IMR-90 (cell line): ENCODE measurements around the gene TEDDM1. TPM values are rescaled to one million over a fixed set of nuclear protein-coding genes. Genes with fewer than 3 reads are reported as not detected.

Source experiments
- ATAC-seq: fragments of 200-7000 bp; cut with Tn5 transposase; 2 replicates; pipeline ENCODE4 v1.9.1; 2020; ENCODE audit warnings: low read depth, mild to moderate bottlenecking, moderate library complexity
- BruUV-seq: library from RNA; stranded (reverse); fragments of 400-500 nt; replicated peaks from 2 replicates; lab custom pipeline; 2021; lab: Mats Ljungman, UMichigan
- CTCF ChIA-PET: fragments of 300-600 bp; formaldehyde crosslinking; extraction: SDS; loops from one replicate; lab custom pipeline; 2021; ENCODE audit warnings: antibody characterized with exemption; lab: Yijun Ruan, JAX
- POLR2A ChIA-PET: fragments of 300-600 bp; sonication (Branson Sonifier 250); formaldehyde crosslinking; loops from one replicate; lab custom pipeline; 2022; ENCODE audit warnings: antibody characterized with exemption; ENCODE audit not compliant: unreplicated experiment; lab: Charles Lee
- DNase-seq: peaks from one replicate; pipeline ENCODE4 v3.0.0; 2013
- H2AFZ ChIP-seq: replicated peaks from 2 replicates; pipeline ENCODE3; 2013; ENCODE audit warnings: low read length, mild to moderate bottlenecking; ENCODE audit not compliant: poor library complexity
- H2AK5ac ChIP-seq: 2 replicates; pipeline ENCODE4 v1.6.1; 2013; ENCODE audit warnings: low read depth, low read length, inconsistent platforms
- H2AK9ac ChIP-seq: replicated peaks from 2 replicates; pipeline ENCODE3; 2013; ENCODE audit warnings: mild to moderate bottlenecking, low read depth, low read length, moderate library complexity; ENCODE audit not compliant: poor library complexity
- H2BK120ac ChIP-seq: 2 replicates; pipeline ENCODE4 v1.6.1; 2013; ENCODE audit warnings: low read depth, low read length, inconsistent platforms
- H2BK15ac ChIP-seq: 3 replicates; pipeline ENCODE4 v1.6.1; 2013; ENCODE audit warnings: low read depth, low read length, inconsistent platforms
- H2BK20ac ChIP-seq: 2 replicates; pipeline ENCODE4 v1.6.1; 2013; ENCODE audit warnings: low read depth, mild to moderate bottlenecking, inconsistent platforms, low read length, moderate library complexity
- H2BK5ac ChIP-seq: 2 replicates; pipeline ENCODE4 v1.6.1; 2013; ENCODE audit warnings: mild to moderate bottlenecking, low read depth, low read length, inconsistent platforms; ENCODE audit not compliant: poor library complexity, severe bottlenecking
- H3K14ac ChIP-seq: replicated peaks from 2 replicates; pipeline ENCODE4 v1.6.1; 2013; ENCODE audit warnings: low read depth, low read length, inconsistent platforms
- H3K18ac ChIP-seq: 2 replicates; pipeline ENCODE4 v1.6.1; 2013; ENCODE audit warnings: low read depth, low read length, control low read depth
- H3K23ac ChIP-seq: 2 replicates; pipeline ENCODE4 v1.6.1; 2013; ENCODE audit warnings: low read depth, low read length, inconsistent platforms
- H3K27ac ChIP-seq: 2 replicates; pipeline ENCODE4 v1.5.1; 2013; ENCODE audit warnings: mild to moderate bottlenecking, control low read depth, low read length; ENCODE audit not compliant: insufficient read depth
- H3K27me3 ChIP-seq: 2 replicates; pipeline ENCODE4 v1.6.1; 2013; ENCODE audit warnings: low read length; ENCODE audit not compliant: control insufficient read depth, insufficient read depth
- H3K36me3 ChIP-seq: 2 replicates; pipeline ENCODE4 v1.6.1; 2013; ENCODE audit warnings: low read length, mixed read lengths; ENCODE audit not compliant: control insufficient read depth, insufficient read depth
- H3K4ac ChIP-seq: 2 replicates; pipeline ENCODE4 v1.6.1; 2013; ENCODE audit warnings: low read depth, low read length, inconsistent platforms
- H3K4me1 ChIP-seq: 2 replicates; pipeline ENCODE4 v1.6.1; 2013; ENCODE audit warnings: low read length, mixed read lengths; ENCODE audit not compliant: control insufficient read depth, insufficient read depth
- H3K4me2 ChIP-seq: 2 replicates; pipeline ENCODE4 v1.6.1; 2013; ENCODE audit warnings: low read depth, mild to moderate bottlenecking, control low read depth, low read length, moderate library complexity
- H3K4me3 ChIP-seq: 2 replicates; pipeline ENCODE4 v1.5.1; 2013; ENCODE audit warnings: low read depth, mild to moderate bottlenecking, control low read depth, low read length, moderate library complexity; ENCODE audit not compliant: insufficient read depth
- H3K56ac ChIP-seq: 2 replicates; pipeline ENCODE4 v1.6.1; 2013; ENCODE audit warnings: low read length, inconsistent platforms; ENCODE audit not compliant: insufficient read depth; ENCODE audit errors: extremely low read depth
- H3K79me1 ChIP-seq, 2 experiments: 2 replicates each; pipeline ENCODE4 v1.6.1; 2013; ENCODE audit warnings: low read length in 2 of 2, inconsistent platforms in 1 of 2, low read depth in 1 of 2
- H3K9ac ChIP-seq: 2 replicates; pipeline ENCODE4 v1.6.1; 2013; ENCODE audit warnings: low read depth, low read length, control low read depth
- H3K9me1 ChIP-seq: 2 replicates; pipeline ENCODE4 v1.6.1; 2013; ENCODE audit warnings: low read length, inconsistent platforms; ENCODE audit not compliant: insufficient read depth
- H3K9me3 ChIP-seq: 2 replicates; pipeline ENCODE4 v1.6.1; 2013; ENCODE audit warnings: low read length; ENCODE audit not compliant: control insufficient read depth, insufficient read depth
- H4K20me1 ChIP-seq: 2 replicates; pipeline ENCODE4 v1.6.1; 2013; ENCODE audit warnings: low read length, inconsistent platforms; ENCODE audit not compliant: insufficient read depth
- H4K5ac ChIP-seq: 2 replicates; pipeline ENCODE4 v1.6.1; 2013; ENCODE audit warnings: mild to moderate bottlenecking, low read depth, low read length, control low read depth
- H4K8ac ChIP-seq, 2 experiments: 2 replicates each; pipeline ENCODE4 v1.6.1; 2013; ENCODE audit warnings: low read depth in 2 of 2, low read length in 2 of 2, control low read depth in 1 of 2, inconsistent platforms in 1 of 2
- H4K91ac ChIP-seq: 2 replicates; pipeline ENCODE4 v1.6.1; 2013; ENCODE audit warnings: low read depth, low read length, inconsistent platforms; ENCODE audit not compliant: insufficient read depth
- NFE2L2 ChIP-seq: fragments of 150-350 bp; IDR thresholded peaks from 2 replicates; pipeline ENCODE4 v1.6.1; 2016; ENCODE audit warnings: low read depth, mild to moderate bottlenecking, low read length
- RFX5 ChIP-seq: IDR thresholded peaks from 2 replicates; pipeline ENCODE4 v1.8.0; 2012; ENCODE audit warnings: low read depth, mild to moderate bottlenecking, low read length, moderate library complexity
- WGBS, 2 experiments: methylation state at CpG; one replicate each; pipeline versions ENCODE4 v1.1.5 to v1.1.7; 2013; ENCODE audit warnings: missing lambda C conversion rate in 2 of 2; ENCODE audit not compliant: insufficient read length in 1 of 2; ENCODE audit errors: extremely low coverage in 2 of 2; 5-methylcytosine and 5-hydroxymethylcytosine counted together
- dilution Hi-C: fragments of 300-500 bp; cut with HindIII; formaldehyde crosslinking; loops from one replicate; pipeline ENCODE4 v1.14.3; 2018; ENCODE audit warnings: low sequenced_read_pairs; ENCODE audit not compliant: unreplicated experiment
- in situ Hi-C: fragments of 300-500 bp; cut with MboI; formaldehyde crosslinking; loops from 3 replicates; pipeline ENCODE4 v1.14.3; 2019; ENCODE audit warnings: low sequenced_read_pairs, inconsistent platforms, mixed read lengths
- intact Hi-C: fragments of 100-400 bp; cut with micrococcal nuclease; formaldehyde crosslinking; loops from 2 replicates; pipeline ENCODE4 v1.10.0; 2022
- polyA plus RNA-seq, 3 experiments: library from polyadenylated mRNA; depleted of rRNA; stranded (reverse); fragments of >200 nt; gene quantifications; 2 replicates each; pipeline ENCODE4 v1.2.3, GENCODE V29; 2012; ENCODE audit warnings: low replicate concordance in 1 of 3
- total RNA-seq: library from RNA; depleted of rRNA; stranded (reverse); fragments of >200 nt; gene quantifications from 2 replicates; pipeline ENCODE4 v1.2.3, GENCODE V29; 2012

TEDDM1 gene
- total and polyA plus RNA-seq, 2 of the 4 experiments (the other 2 are of a cell fraction) = not detected

GRCh38 chr1:182404781-182405180 lies 4.3 kb upstream of the TEDDM1 start:
- H3K27me3 ChIP-seq = peaks cover 2% of the 10 kb centered on the region; the same call in 1 of the 2 replicates
- H3K4me3 ChIP-seq = no peak overlapping the region
- no peaks in the 10 kb centered on the region for H4K20me1 ChIP-seq
- H2BK5ac ChIP-seq = no peak overlapping the region
- no peak overlapping the region for H3K14ac ChIP-seq
- ChIA-PET POLR2A (interaction anchor here (0.7 kb wide), 1 partner anchor 258 kb away, joined by 3 read pairs; no protein-coding TSS in a partner anchor), CTCF (no interaction called here)
- H2AK9ac ChIP-seq = no peak overlapping the region
- H2BK120ac ChIP-seq = no peak overlapping the region
- no peak overlapping the region for H2AFZ ChIP-seq
- no peak overlapping the region for H3K56ac ChIP-seq
- no peak overlapping the region for H3K4ac ChIP-seq
- DNase-seq (no peak), ATAC-seq (no peak)
- no peak overlapping the region for H3K23ac ChIP-seq
- WGBS, 2 experiments = no CpG with 5 or more reads among the region's 1 CpG
- dilution Hi-C loops (no loop called here), intact Hi-C loops (no loop called here), in situ Hi-C loops (no loop called here)
- no peaks in the 10 kb centered on the region for H3K79me1 ChIP-seq
- H4K8ac ChIP-seq = no peak overlapping the region
- H3K9ac ChIP-seq = no peak overlapping the region
- no TSS peak for BruUV-seq
- TF ChIP-seq NFE2L2 (no peak), RFX5 (no peak)
- H3K9me1 ChIP-seq = no peaks in the 10 kb centered on the region
- H2AK5ac ChIP-seq = no peak overlapping the region
- H3K36me3 ChIP-seq = no peaks in the 10 kb centered on the region
- H3K9me3 ChIP-seq = no peaks in the 10 kb centered on the region
- H3K18ac ChIP-seq = no peak overlapping the region
- H3K27ac ChIP-seq = no peak overlapping the region
- no peak overlapping the region for H2BK15ac ChIP-seq
- H4K5ac ChIP-seq = no peak overlapping the region
- no peak overlapping the region for H4K91ac ChIP-seq
- no peak overlapping the region for H3K4me2 ChIP-seq
- no peaks in the 10 kb centered on the region for H3K4me1 ChIP-seq
- no peak overlapping the region for H2BK20ac ChIP-seq
